Fibroblast of skin of left quadriceps (primary cell): Measurements from ENCODE around the gene TRAPPC14.
"Not testable (repeated sequence)": the region's sequence is repeated elsewhere in the genome, so short reads cannot be mapped to it uniquely, and the experiment has no call there.

ENCODE experiments used
- DNase-seq, 2 experiments: peaks; one replicate each; pipeline ENCODE4 v3.0.0-alpha.2; 2013; ENCODE audit warnings: low read depth in 2 of 2

Gene TRAPPC14

GRCh38 chr7:100154651-100155491, 3.7 kb downstream of the TRAPPC14 start:
- no peak for DNase-seq

GRCh38 chr7:100153708-100154535, 4.6 kb downstream of the TRAPPC14 start:
- no peak for DNase-seq

GRCh38 chr7:100152937-100153666, 5.4 kb downstream of the TRAPPC14 start:
- no peak for DNase-seq

GRCh38 chr7:100152404-100152803, 6.1 kb downstream of the TRAPPC14 start:
- DNase-seq = no peak

GRCh38 chr7:100148559-100149328, 9.8 kb downstream of the TRAPPC14 start, which contains the start of gene LAMTOR4:
TSS of gene LAMTOR4 (plus strand) at chr7:100148918. CDS start at chr7:100148973, 55 bp downstream.
- peak; percentile 96 to 97 for DNase-seq

GRCh38 chr7:100148225-100148558, 10.3 kb downstream of the TRAPPC14 start:
- DNase-seq = no peak

GRCh38 chr7:100147278-100147677, 11.2 kb downstream of the TRAPPC14 start:
- no peak for DNase-seq

GRCh38 chr7:100146350-100146749, 12.2 kb downstream of the TRAPPC14 start:
- DNase-seq = not testable (repeated sequence)

- DNase-seq = no peak
Observed at GRCh38 chr7:100142461-100142860, 16.1 kb downstream of the TRAPPC14 start.

- DNase-seq = no peak
Observed at GRCh38 chr7:100141555-100141949, 17.0 kb downstream of the TRAPPC14 start.

GRCh38 chr7:100137851-100138760, 20.4 kb downstream of the TRAPPC14 start:
- DNase-seq = no peak

- DNase-seq = peak; percentile 30 to 34
Observed at GRCh38 chr7:100132697-100133151, 25.8 kb downstream of the TRAPPC14 start.

- no peak for DNase-seq
Observed at GRCh38 chr7:100132126-100132525, 26.4 kb downstream of the TRAPPC14 start.

GRCh38 chr7:100130608-100131453, 27.7 kb downstream of the TRAPPC14 start:
- DNase-seq = no peak

- not testable (repeated sequence) for DNase-seq
Observed at GRCh38 chr7:100130220-100130607, 28.3 kb downstream of the TRAPPC14 start.

- DNase-seq = no peak
Observed at GRCh38 chr7:100128637-100128963, 29.9 kb downstream of the TRAPPC14 start.

GRCh38 chr7:100127866-100128636, 30.5 kb downstream of the TRAPPC14 start:
- DNase-seq = no peak
